Parathyroid adenoma (tissue), 2 donors: ENCODE measurements around the gene AXIN2.

Source experiments
- H2AFZ ChIP-seq: fragments of 300-600 bp; sonication (generic); one replicate; pipeline ENCODE4 v1.7.0; 2017; ENCODE audit warnings: antibody characterized with exemption, mild to moderate bottlenecking
- H3K27ac ChIP-seq: fragments of 300-600 bp; sonication (generic); one replicate; pipeline ENCODE4 v1.7.0; 2017
- H3K27me3 ChIP-seq: fragments of 300-600 bp; sonication (generic); one replicate; pipeline ENCODE4 v1.7.0; 2017; ENCODE audit warnings: low read length; ENCODE audit not compliant: control insufficient read depth, insufficient read depth
- H3K36me3 ChIP-seq: fragments of 300-600 bp; sonication (generic); one replicate; pipeline ENCODE4 v1.7.0; 2017; ENCODE audit warnings: low read length; ENCODE audit not compliant: control insufficient read depth, insufficient read depth
- H3K4me1 ChIP-seq: fragments of 300-600 bp; sonication (generic); one replicate; pipeline ENCODE4 v1.7.0; 2017; ENCODE audit warnings: control low read depth
- H3K4me2 ChIP-seq: fragments of 300-600 bp; sonication (generic); one replicate; pipeline ENCODE4 v1.7.0; 2017; ENCODE audit warnings: low read length
- H3K4me3 ChIP-seq: fragments of 300-600 bp; sonication (generic); one replicate; pipeline ENCODE4 v1.7.0; 2017; ENCODE audit warnings: low read depth, low read length
- H3K79me2 ChIP-seq: fragments of 300-600 bp; sonication (generic); one replicate; pipeline ENCODE4 v1.7.0; 2017; ENCODE audit warnings: control low read depth
- H3K9ac ChIP-seq: fragments of 300-600 bp; sonication (generic); one replicate; pipeline ENCODE4 v1.7.0; 2017; ENCODE audit warnings: mild to moderate bottlenecking
- H3K9me3 ChIP-seq: fragments of 300-600 bp; sonication (generic); one replicate; pipeline ENCODE4 v1.7.0; 2017; ENCODE audit warnings: low read length; ENCODE audit not compliant: control insufficient read depth
- TF ChIP-seq, protein P1 (sequence below): fragments of 300-600 bp; sonication (generic); IDR thresholded peaks from one replicate; pipeline ENCODE4 v1.7.0; 2017; ENCODE audit warnings: antibody characterized with exemption, mild to moderate bottlenecking
- donor health status: primary hyperparathyroidism.

Gene AXIN2

DNA sequence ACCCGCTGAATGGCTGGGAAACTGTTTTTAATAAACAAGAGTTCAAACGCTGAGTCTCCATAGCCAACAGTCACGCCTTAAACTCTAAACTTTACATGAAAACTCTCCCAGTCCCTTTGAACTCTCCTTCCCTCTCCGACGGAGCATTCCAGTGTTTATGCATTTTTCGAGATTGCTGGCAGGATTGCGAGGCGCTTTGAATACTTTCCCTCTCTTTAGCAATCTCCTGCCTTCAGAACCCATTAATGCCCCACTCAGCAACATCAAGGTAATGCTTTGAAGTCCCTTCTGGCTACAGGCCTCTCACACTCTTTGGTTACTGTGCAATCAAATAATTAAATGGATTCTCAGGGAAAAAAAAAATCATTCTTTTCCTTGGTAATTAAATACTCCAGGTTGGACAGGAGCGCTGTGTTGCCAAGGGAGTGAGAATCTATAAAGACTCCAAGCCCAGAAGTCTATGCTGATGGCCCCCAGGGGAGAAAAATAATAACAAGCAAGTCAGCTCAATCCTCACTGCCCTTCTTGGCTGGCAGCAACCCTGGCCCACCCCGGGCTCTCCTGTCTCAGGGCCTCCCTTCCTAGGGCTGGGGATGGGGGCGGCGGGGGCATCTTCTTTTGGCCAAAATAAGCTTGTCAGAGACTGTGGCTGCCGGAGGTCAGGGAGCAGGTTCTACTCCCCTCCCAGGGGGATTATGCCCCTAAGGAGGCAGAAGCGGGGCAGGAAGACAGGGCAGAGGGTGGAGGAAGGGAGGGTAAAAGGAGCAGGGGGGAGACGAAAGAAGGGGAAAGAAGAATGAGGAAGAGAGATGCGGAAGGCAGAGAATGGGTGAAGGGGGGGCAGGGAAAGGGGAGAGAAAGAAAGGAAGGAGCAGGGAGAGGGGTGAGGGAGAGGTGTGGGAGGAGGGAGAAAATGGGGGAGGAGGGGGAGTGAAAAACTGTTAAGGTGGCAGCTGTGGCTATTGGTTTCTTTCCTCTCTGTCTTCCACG is 45.2 kb downstream of the AXIN2 start:
- H3K4me3 ChIP-seq, result no peak overlapping the region
- H3K79me2 ChIP-seq, result no peaks in the 10 kb centered on the region
- H3K4me2 ChIP-seq, result no peak overlapping the region
- no peak overlapping the region for H3K9ac ChIP-seq
- TF ChIP-seq, protein P1, sequence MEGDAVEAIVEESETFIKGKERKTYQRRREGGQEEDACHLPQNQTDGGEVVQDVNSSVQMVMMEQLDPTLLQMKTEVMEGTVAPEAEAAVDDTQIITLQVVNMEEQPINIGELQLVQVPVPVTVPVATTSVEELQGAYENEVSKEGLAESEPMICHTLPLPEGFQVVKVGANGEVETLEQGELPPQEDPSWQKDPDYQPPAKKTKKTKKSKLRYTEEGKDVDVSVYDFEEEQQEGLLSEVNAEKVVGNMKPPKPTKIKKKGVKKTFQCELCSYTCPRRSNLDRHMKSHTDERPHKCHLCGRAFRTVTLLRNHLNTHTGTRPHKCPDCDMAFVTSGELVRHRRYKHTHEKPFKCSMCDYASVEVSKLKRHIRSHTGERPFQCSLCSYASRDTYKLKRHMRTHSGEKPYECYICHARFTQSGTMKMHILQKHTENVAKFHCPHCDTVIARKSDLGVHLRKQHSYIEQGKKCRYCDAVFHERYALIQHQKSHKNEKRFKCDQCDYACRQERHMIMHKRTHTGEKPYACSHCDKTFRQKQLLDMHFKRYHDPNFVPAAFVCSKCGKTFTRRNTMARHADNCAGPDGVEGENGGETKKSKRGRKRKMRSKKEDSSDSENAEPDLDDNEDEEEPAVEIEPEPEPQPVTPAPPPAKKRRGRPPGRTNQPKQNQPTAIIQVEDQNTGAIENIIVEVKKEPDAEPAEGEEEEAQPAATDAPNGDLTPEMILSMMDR, result no peak
- no peaks in the 10 kb centered on the region for H3K27me3 ChIP-seq
- no peak overlapping the region for H3K27ac ChIP-seq
- no peak overlapping the region for H2AFZ ChIP-seq
- H3K4me1 ChIP-seq, result no peaks in the 10 kb centered on the region
- H3K36me3 ChIP-seq, result no peaks in the 10 kb centered on the region
- H3K9me3 ChIP-seq, result no peaks in the 10 kb centered on the region

DNA sequence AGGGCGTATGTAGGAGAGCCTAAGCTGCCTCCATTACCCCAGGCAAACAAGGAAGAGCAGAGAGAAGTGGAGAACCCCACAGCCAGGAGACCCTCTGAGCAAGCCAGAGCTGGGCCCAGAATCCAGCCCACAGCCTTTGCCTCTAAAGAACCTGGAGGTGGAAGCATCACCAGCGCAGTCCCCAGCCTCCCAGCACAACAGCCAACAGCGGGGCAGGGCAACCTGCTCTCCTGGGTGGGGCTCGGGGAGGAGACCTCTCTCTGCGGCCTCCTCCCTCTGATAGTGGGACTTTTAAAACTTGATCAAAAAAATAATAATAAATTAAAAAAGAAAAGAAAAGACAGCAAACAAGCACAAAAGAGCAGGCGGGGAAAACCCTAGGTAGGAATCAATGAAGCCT is 45.9 kb downstream of the AXIN2 start:
- Histone ChIP-seq H3K4me3 (no peak overlapping the region), H2AFZ (no peak overlapping the region), H3K4me1 (no peaks in the 10 kb centered on the region), H3K36me3 (no peaks in the 10 kb centered on the region), H3K27me3 (no peaks in the 10 kb centered on the region), H3K79me2 (no peaks in the 10 kb centered on the region), H3K27ac (no peak overlapping the region), H3K9ac (no peak overlapping the region), H3K4me2 (no peak overlapping the region), H3K9me3 (no peaks in the 10 kb centered on the region)
- TF ChIP-seq, protein P1, result no peak

DNA sequence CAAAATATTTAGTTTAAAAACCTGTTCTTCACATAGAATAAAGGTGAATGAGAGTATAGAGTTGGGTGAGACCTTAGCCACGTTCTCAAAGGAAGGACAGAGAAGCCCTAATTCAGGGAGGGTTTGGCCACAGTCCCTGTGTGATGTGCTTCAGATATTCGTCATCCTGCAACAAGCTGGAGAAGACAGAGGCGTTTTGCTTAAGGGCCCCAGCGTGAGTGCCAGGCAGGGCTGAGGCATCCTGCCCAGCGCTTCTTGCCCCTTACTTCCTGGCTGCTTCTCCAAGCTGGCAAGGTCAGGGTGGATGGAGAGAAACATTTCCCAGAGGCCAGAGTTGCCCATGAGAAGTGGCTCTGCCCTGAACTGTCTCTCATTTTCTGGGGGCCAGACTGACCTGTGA is 46.9 kb downstream of the AXIN2 start:
- H3K27ac ChIP-seq, result no peak overlapping the region
- H3K27me3 ChIP-seq, result no peaks in the 10 kb centered on the region

DNA sequence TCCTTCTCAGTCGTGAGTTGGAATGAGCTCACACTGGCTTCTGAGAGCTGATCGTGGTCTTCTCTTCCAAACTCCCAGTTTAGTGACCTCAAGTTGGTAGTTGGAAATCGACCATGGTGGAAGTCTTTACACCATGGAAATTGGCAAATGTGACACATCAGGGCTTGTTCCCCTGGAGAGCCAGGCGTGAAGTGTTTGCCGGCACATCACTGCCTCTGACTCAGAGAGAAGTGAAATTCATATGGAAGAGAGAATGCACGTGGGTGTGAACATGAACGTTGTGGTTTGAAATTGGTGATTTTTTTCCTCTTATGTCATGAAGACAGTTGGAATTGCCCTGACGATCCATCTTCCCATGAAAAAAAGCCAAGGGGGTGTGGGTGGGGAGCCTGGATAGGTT is 47.4 kb downstream of the AXIN2 start:
- Histone ChIP-seq H2AFZ (no peak overlapping the region), H3K27ac (no peak overlapping the region), H3K27me3 (no peaks in the 10 kb centered on the region), H3K9me3 (no peaks in the 10 kb centered on the region), H3K4me1 (no peaks in the 10 kb centered on the region), H3K36me3 (no peaks in the 10 kb centered on the region), H3K4me2 (no peak overlapping the region), H3K79me2 (no peaks in the 10 kb centered on the region), H3K9ac (no peak overlapping the region), H3K4me3 (no peak overlapping the region)
- TF ChIP-seq, protein P1, result no peak

More for the DNA sequence above, 46.9 kb downstream of the AXIN2 start:
- Histone ChIP-seq H2AFZ (no peak overlapping the region), H3K79me2 (no peaks in the 10 kb centered on the region), H3K36me3 (no peaks in the 10 kb centered on the region), H3K9me3 (no peaks in the 10 kb centered on the region), H3K9ac (no peak overlapping the region), H3K4me2 (no peak overlapping the region), H3K4me3 (no peak overlapping the region), H3K4me1 (no peaks in the 10 kb centered on the region)
- TF ChIP-seq, protein P1, result no peak
